Measurements from ENCODE around the gene SCCPDH.

DNA sequence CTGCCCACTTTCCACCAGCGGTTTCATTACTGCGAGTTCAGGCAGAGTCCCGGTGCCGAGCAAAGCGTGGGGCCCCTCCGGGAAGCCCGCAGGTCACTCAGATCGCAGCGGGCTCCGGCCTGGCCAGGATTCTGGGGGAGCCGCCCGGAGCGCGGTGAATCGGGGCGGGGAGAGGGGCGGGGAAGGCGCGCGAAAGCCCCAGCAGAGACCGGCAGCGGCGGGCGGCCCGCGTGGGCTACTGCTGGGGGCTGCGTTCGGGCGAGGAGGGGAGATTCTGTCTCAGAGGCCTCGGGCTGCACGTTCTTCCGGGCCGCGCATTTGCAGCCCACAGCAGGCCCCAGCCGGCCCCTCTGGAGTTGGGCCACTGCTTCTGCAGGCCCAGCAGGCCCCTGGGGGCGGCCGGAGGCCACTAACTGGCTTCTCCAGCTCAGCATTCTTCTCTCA lies 64.7 kb downstream of the SCCPDH start:
- TF ChIP-seq CTCF (IDR thresholded peaks at IDR 0.05; ENCODE audit: poor library complexity) (no peak), EZH2 (IDR thresholded peaks at IDR 0.05; ENCODE audit: borderline replicate concordance) (no peak)

All from hepatocyte (in vitro differentiated cells).